ENCODE measurements around the gene PNPLA7.

Gene PNPLA7

DNA sequence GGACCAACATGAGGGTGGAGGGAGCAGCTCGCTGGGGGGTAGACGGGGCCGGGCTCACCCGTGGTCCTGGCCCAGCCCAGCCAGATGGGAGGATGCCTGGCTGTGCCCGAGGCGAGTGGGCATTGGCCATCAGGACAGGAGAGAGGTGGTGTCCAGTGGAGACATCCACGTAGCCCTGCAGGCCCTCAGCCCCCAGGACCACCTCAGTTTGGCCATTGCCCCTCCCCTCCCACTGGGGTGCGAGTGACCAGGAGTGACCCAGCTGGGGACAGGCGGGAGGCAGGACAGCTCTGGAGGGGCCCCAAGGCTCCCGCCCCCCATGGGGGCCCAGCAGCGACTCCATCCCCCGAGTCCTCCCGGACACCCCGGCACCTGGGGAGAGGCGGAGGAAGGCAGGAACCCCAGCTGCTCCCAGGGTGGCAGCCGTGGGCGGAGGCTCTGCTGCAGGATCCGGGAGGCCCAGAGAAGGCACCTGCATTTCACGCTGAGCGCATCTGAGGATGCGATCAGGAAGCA lies 118.7 kb downstream of the PNPLA7 start:
- DNase-seq, result no peak

DNA sequence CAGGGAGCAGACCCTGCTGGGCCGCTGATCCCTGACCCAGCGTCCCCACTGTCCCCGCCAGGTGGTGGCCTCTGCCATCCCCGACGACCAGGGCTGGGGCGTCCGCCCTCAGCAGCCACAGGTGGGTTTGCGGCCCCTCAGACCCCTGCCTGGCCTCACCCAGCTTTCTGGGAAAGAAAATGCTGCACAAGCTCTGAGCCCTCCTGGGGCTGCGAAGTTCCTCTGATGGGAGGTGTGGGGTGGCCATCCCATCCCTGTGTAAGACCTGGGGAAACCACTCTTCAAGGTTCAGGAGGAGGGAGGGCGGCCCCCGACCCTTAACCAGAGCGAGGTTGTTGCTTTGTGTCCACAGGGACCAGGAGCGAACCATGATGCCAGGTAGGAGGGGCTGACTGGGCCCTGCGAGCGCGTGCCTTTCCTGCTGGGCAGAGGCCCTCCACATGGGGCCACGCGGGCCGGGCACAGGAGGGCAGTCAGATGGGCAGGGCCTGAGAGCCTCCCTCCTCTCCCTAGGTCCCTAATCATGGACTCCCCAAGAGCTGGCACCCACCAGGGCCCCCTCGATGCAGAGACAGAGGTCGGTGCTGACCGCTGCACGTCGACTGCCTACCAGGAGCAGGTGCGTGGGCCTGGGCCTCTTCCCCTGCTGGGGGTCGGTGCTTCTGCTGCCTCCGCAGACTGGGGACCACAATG lies 119.3 kb downstream of the PNPLA7 start:
- DNase-seq, result no peak

GRCh38 chr9:137429974-137430722 lies 120.1 kb downstream of the PNPLA7 start:
- no peak for DNase-seq

DNA sequence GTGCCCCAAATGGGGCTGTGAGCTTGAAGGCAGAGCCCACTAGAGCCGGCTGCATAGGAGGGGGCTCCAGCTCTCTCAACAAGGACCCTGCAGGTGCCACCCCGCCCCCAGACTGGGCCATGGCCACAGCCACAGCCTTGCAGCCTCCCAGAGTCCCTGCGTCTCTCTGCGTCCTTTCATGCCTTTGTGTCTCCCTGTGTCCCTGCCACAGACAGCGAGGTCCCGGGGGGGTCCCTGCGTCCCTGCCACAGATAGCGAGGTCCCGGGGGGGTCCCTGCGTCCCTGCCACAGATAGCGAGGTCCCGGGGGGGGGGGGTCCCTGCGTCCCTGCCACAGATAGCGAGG lies 120.7 kb downstream of the PNPLA7 start:
- no peak for DNase-seq

- no peak for DNase-seq
Measured at GRCh38 chr9:137428841-137429545, 121.2 kb downstream of the PNPLA7 start.

GRCh38 chr9:137428311-137428630 lies 121.9 kb downstream of the PNPLA7 start:
- DNase-seq, result no peak

- DNase-seq, result no peak
Measured at GRCh38 chr9:137427454-137428310, 122.5 kb downstream of the PNPLA7 start.

DNA sequence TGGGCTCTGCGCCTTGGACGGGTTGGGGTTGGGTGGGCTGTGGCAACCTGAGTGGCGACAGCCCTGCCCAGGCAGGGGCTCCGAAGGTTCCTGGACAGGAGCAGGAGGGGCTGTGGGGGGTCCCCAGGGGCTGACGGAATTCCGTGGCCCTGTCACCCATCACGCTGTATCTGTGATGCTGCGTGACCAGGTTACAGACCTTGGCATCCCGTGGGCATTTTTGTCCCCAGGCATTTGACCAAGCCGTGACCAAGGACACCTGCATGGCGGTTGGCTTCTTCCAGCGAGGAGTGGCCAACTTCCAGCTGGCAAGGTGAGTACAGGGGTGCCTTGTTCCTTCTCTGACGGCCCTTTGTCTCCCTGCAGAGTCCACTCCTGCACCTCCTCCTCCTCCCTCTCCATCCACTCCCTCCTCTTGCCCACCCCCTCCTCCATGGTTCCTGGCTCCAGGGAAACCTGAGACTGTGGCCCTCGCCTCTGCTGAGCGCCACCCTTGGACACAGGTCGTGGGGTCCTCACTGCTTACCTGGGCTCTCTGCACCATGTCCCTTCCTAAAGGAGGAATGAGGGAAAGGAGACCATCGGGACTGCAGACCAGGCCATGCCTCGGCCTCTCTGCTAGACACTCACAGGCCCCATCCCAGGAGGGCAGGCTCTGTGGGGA lies 124.1 kb downstream of the PNPLA7 start:
- DNase-seq, result no peak

DNA sequence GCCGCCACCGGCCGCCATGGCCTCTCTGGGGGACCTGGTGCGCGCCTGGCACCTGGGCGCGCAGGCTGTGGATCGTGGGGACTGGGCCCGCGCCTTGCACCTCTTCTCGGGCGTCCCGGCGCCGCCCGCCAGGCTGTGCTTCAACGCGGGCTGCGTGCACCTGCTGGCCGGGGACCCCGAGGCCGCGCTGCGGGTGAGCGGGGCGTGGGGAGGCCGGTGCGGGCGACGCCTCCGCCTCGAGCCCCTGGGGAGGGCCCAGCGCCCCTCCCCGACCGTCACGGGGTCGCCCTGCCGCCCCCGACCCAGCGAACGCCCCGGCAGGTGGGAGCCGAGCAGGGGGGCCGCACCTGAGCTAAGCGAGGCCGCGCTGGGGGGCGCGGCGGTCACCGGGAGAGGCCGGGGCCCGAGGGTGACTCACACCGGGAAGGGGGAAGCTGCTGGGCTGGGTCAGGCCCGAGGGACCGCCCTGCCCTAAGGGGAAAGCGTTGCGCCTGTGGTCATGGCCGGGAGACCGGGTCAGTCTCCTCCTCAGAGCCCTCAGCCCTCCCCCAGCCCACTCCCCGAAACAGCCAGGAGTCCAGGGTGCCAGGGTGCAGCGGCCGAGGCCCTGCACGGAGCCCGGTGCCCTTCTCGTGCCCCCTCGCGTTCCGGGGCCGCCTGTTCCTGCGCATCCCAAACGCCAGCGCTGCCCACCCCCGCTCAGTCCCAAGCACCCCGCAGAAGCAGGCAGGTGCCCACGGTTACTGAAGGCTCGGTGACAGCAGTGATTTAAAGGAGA lies 126.5 kb downstream of the PNPLA7 start:
- DNase-seq, result no peak

DNA sequence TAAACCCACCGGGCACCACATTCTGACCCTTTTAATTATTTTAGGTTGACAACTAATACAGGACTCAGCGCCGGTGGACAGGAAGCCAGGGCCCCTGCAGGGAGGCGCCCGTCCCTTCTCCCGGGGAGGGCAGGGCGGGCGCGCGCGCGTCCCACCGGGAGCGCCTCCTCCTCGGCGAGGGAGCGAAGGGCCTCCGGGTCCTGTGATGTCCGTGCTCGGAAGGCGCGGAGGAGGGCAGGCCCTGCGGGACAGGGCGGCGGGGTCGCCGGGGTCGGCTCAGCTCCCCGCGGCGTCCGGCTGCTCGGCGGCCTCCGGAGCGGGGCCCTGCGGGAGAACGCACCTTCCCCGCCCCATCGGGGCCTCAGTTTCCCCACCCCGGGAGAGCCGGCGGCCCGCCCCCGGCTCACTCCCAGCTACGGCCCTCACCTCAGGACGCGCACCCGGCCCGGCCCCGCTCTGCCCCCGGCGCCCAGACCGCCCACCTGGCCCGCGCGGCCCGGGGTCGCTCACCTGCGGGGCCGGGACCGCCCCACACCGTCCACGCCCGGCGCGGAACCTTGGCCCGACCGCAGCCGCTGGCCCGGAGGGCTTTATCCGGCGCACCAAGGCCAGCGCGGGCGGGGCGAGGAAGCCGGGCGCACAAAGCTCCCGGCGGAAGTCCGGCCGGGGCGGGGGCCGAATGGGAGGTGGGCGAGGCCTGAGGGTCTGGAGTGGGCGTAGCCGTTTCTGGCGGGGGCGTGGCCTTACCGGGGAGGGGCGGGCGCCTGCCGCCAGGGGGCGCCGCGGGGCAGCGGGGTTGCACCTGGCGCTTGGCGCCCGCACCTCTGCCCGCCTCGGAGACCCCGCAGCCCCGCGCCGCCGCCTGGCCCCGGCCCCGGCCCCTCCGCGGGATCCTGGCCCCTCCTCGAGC lies 127.3 kb downstream of the PNPLA7 start, which contains the start of the genes EXD3 and NOXA1:
Gene EXD3 (minus strand): TSS at position 559 of the 910 bp plus-strand sequence. CDS start 27,805 bp downstream, outside the sequence.
Gene NOXA1 (plus strand): TSS at position 790 of the 910 bp plus-strand sequence. CDS start 137 bp downstream, outside the sequence.
- peak; percentile 92 for DNase-seq

DNA sequence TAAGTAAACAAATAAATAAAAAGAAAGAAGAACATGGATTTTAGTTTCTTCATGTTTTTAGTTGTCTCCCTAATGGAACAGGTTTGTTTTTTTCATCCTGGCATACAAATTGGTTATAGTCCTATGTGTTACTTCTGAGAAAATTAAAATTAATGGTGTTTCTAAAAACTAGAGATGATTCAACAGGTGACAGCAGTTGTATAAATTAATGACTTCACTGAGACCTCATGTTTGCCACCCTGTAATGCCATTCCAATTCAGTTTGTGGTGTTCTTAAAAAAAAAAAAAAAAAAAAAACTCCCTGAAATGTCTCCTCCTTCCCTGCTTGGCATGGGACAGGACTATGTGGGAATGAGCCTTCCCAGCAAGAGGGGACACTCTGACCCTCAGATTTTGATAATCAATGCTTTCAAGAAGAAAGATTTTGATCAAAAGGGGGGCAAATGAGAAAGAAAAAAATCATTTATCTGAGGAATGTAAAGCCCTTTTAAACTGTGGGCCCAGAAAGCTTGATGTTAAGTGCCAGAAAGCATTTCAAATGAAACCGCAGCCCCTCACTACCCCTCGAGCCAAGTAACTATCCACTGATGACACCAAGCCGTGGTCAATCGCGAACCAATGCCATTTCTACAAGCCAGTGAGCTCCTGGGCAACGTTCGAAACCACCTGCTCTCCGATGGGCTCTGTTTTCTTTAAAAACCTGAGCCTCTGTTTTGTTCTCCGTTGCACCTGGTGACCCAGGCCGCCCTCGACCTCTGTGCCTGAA lies 128.2 kb downstream of the PNPLA7 start:
- no peak for DNase-seq

DNA sequence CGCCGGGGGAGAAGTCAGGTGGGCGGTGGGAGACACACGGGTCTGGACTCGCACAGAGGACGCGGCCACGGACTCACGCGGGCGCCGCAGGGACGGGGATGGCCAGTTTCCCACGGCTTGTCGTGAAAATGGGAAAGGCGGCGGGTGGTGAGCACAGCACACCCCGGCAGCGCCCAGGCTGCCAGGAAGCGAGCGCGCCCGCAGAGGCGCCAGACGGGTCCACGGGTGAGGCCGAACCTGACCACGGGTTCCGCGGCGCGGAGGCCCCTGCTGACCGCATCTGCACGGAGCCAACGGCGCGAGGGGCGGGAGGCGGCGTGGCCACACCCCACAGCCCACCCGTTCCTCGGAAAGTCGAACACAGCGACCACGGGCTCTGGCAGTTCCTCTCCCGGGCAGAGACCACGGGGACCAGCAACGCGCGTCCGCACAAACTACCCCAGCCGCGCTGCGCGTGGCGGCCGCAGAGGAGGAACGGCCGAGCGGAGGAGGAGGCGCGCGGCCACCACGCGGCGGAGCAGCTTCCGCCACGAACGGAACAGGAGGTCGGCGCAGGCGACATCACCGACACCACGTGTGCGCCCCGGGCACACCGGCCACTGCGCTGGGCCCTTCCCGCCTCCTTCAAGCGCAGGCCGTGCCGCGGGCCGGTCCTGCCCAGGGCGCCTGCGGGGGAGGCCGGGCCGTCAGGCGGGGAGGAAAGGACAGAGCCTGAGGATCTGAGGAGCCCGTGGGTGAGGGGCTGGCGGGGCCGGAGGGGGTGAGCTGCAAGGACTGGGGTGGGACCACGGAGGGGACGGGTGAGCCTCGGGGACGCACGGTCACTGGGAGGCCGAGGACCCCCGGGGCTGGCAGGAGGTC lies 132.8 kb downstream of the PNPLA7 start:
- no peak for DNase-seq

- DNase-seq, result no peak
Measured at GRCh38 chr9:137416563-137417151, 133.5 kb downstream of the PNPLA7 start.

DNA sequence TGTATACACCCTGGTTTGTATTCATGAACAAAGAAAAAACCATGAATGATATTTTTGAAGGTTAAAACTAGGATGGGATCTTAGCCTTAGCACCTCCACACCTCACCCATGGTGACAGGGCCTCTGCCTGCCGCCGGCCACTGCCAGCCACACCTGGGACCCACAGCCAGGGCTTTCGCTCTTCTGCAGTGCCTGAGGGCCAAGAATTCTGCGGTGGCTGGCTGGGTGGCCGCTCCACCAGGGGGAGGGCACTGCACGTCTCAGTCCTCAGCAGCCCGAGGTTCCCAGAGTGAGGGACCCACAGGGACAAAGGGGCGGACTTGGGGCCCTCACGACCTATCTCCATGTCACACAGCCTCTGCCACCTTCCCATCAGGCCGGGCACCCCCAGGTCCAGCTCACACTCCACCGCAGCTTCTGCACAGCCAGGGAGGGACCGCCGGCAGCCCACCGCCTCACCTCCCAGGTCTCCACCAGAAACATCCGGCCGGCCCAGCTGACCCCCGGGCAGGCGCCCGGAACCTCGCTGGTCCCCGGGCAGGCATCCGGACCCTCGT lies 134.1 kb downstream of the PNPLA7 start:
- DNase-seq, result no peak

- DNase-seq, result no peak
Measured at GRCh38 chr9:137415451-137415850, 134.8 kb downstream of the PNPLA7 start.

DNA sequence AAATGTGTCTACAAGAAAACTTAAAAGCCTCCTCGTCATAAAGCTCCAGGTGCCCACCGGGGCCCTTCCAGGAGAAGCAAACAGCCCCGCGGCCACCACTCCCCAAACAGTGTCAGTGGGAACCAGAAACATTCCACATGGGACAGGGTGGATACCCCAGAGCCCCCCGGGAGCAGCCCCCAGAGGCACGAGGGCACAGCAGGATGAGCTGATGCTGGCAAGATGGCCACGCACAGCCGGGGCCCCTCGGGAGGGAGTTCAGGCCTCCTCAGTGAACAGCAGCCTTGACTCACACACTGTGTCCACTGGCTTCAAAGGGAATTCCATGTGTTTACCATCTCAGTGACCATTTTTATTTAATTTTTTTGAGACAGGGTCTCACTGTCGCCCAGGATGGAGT lies 137.8 kb downstream of the PNPLA7 start:
- DNase-seq, result no peak

DNA sequence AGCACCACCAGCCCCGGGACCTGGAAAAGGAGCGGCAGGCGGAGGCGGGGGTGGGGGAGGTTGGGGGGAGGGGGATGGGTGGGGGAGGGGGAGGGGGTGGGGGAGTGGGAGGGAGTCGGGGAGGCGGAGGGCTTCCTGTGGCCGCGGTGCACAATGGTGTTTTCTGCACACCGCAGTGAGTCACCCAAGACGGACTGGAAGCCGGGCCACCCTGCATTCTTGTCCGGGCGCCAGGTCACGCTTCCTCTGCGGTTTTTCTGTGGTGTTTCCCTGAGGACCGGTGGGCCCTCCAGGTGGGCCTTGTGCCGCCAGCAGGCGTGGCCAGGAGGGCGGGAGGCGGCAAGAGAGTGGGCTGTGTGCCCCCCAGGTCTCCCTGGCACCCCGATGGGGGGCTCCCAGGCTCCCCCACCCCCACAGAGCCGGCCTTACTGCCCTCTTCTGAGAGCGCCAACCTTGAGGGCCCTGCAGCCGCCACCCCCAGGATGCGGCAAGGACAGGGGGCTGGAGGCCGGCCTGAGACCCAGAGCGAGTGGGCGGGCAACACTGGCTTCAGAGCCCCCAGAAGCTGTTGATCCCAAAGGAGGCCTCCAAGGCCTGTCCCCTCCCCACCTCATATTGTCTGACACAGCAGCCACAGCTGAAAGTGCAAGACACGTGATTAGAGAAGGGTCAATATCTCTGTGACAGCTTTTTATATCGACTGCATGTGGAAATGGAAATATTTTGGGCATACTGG lies 138.4 kb downstream of the PNPLA7 start:
- DNase-seq, result peak; percentile 88
